GM18519 (cell line): ENCODE results near the gene KRTAP17-1.

Experiments used
- ATAC-seq: cut with Tn5 transposase; IDR thresholded peaks from one replicate; pipeline ENCODE4 v1.9.1; 2021; ENCODE audit warnings: mild to moderate bottlenecking, moderate library complexity; ENCODE audit not compliant: unreplicated experiment, low FRiP score

Gene KRTAP17-1

DNA sequence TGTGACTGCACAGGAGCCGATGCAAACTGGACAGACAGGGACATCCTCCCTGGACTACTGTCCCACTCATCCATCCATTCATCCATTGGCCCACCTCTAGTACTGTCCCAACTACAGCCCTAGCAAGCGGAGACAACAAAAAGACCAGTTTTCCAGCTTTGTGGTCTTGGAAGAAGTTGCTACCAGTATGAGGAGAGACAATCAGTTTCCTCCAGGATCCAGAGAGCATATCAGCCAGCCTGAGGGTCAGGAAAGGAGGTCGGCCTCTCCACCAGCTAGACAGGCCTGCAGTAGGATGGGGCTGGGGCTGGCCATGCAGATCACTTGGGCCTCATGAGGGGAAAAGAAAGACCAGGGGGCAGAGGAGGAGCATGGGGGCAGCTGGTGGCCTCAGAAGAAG, 18.3 kb upstream of the KRTAP17-1 start:
- ATAC-seq, result no peak

DNA sequence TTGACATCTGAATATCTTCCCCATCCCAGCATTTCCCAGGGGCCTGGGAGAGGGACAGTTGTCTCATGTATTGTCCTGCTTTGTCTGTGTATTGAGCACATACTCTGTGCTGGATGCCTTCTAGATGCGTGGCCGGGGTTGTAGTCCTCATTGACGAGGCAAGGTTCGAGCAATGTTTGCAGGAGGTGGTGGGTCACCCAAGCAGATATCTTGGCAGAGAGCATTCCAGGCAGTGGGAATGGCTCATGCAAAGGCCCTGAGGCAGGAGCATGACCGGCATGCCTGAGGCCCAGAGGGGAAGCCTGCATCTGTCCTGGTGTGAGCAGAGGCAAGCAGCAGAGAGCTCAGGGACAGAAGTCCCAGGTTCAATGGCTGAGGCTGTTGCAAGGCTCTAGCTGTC, 17.6 kb upstream of the KRTAP17-1 start:
- ATAC-seq, result no peak

DNA sequence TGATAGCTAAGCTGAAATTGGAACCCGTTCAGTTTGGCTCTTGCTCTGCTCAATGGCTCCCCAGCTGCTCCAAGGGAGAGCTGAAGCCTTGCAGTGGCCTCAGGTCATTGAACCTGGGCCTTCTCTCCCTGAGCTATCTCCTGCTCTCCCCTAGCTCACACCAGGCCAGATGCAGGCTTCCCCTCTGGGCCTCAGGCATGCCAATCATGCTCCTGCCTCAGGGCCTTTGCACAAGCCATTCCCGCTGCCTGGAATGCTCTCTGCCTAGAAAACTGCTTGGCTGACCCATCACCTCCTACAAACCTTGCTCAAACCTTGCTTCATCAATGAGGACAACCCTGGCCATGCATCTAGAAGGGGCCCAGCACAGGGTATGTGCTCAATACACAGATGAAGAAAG, 16.7 kb upstream of the KRTAP17-1 start:
- no peak for ATAC-seq

DNA sequence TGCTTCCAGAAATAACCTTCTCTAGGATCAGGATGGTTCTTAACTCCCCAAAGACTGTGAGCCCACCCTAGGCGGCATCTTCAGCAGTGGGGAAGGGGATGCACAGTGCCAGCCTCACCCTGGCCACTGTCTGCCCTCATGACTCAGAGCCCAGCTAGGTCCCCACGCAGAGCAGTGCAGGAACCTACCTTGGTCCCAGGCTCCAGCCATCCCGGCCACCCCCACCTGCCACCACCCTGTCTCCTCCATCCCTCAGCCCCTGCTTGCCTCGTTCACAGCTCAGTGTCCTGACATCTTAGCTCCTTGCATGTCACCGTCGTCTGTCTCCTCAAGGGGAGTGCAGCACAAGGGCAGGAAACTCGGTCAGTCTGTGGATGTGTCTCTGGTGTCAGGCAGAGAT, 16.1 kb upstream of the KRTAP17-1 start:
- no peak for ATAC-seq

DNA sequence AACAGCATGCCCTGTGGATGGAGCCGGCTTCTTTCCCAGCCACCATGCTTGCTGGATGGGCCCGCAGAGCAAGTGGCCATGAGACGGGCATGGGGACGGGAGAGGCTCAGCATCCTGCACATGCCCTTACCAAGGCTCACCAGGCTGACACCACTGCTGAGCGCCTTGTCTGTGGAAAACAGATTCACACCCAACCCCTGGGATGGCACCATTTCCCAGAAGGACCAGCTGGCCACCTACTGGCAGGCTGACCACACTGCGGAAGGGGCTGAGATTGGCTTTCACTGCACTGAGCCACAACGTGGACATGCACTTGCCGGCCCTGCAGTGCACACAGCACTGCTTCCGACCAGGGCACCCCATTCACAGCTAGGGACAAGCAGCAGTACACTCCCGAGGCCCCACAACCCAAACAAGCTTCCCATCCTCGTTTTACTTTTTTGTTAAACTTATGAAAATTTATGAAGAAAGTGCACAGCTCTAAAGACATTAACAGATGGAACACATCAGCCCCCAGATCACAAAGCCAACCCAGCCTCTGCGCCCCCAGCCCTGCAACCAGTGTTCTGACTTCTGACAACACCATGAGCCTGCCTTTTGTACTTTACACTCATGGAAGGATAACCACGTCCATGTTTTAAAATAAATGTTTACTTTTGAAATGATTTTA, 13.9 kb upstream of the KRTAP17-1 start:
- ATAC-seq, result no peak

DNA sequence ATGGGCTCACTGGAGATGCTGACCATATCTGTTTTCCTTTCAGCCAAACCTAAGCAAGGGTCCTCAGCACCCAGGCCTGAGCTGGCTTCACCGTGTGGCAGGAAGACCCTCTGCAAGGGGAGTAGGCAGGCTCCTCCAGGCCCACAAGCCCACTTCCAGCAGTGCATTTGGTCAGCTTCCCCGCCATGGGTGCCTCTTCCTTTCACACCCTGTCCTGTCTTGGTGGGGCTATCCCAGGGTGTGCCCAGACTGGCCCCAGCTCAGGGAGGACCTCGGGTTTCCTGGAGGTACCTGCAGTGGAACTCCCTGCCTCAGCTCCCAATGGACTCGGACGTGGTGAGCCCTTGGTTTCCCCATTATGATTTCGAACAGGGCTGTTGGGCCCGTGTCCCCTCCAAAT, 12.7 kb upstream of the KRTAP17-1 start:
- ATAC-seq, result no peak

DNA sequence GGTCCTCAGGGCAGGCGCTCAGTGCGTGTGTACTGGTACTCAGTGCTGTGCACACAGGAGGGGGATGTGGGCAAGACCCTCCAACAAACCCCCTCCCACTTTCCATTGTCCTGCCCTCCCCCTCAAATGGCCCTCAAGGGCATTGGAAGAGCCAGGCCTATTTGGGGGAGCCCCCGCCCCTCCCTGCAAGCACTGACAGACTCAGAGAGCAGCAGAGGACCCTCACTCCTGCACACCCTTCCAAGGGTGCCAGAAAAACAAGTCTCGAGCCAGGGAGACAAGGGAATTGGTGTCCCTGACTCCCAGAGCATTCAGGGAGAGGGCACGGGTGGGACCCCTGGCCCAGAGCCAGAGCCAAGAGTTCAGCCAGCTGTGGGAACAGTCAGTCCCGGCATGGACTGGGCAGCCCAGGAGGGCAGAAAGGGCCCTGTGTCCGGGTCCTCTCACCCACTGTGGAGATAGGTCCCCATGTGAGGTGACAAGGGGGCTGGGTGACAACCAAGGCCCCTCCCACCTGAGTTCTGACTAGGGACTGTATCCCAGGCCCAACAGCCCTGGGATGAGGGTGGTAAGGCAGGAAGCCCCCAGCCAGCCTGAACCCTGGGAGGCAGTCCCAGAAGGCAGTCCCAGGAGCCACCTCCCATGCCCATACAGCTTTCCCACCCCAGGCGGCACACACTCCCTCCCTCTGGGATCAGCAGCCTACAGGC, 12.1 kb upstream of the KRTAP17-1 start:
- no peak for ATAC-seq

DNA sequence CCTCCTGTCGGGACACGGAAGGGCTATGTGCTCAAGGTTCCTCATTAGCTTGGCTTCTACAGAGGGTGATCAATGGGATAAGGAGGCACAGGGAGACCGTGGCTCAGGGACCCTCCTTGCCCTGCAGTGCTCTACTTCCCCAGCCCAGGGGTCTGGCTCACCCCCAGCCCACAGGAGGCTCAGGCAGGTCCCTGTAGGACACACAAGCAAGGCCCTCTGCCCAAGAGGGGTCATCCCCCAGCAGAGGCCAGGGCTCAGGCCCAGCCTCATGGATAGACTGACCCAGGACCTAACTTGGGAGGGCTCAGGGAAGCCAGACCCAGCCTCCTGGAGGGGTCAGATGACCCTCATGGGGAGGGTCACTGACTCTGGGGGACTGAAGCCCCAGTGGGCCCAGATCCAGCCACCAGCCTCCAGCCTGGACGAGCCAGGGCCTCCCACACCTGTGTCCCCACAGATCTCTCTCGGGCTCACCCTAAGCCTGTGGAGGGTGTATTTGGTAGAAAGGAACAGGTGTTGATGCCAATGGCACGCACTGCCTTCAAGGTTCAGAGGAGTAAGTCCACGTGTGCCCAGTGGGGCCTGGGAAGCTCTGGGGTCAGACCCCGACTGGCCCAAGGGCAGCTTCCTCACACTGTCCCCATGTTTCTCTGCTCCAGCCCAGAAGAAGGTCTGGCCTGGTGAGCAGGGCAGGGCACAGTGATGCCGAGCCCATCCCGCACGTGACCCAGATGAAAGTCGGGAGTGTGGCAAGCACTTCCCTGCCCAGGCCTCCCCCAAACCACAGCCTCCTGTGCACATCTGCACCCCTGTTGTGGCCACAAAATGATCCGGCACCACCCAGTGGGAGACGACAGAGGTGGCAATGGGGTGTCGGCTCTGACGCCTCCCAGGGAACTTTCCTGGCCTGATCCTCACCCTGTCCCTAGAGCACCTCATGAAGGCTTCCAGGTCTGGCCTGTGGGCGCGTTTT, 10.9 kb upstream of the KRTAP17-1 start:
- ATAC-seq, result no peak

DNA sequence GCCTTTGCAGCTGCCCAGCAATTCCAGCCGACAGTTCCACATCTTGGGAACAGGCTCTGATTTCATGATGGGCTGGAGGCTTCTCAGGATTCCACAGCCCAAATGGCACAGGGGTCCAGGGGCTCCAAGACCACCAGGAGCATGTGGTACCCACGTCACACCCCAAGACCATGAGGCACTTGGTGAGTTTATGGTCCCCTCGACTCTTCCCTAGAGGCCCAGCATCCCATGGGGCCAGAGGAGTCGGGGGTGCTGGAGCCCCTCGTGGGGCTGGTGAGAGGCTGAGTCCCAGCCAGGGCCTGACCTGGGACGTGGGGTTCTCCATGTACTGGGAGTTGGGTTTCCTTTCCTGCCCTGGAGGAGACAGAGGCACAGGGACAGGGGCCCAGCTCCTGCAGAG, 10.1 kb upstream of the KRTAP17-1 start:
- no peak for ATAC-seq

DNA sequence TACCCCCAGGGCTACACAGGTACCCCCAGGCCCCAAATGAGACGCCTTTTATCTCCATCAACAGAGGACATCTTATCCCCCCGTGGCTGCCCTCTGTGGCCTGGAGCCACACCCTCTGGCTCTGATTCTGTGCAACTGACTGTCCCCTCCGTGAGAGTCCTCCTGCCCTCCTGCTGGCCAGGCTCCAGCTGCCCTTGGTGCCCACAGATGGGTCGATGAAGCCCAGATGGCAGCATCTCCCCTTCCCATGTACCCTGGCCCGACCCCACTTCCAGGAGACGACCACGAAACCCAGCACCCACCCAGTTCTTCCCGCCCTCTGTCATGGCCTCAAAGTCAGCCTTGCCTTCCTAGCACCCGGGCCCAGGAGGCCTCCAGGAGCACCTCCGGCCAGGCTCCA, 9.6 kb upstream of the KRTAP17-1 start:
- no peak for ATAC-seq

DNA sequence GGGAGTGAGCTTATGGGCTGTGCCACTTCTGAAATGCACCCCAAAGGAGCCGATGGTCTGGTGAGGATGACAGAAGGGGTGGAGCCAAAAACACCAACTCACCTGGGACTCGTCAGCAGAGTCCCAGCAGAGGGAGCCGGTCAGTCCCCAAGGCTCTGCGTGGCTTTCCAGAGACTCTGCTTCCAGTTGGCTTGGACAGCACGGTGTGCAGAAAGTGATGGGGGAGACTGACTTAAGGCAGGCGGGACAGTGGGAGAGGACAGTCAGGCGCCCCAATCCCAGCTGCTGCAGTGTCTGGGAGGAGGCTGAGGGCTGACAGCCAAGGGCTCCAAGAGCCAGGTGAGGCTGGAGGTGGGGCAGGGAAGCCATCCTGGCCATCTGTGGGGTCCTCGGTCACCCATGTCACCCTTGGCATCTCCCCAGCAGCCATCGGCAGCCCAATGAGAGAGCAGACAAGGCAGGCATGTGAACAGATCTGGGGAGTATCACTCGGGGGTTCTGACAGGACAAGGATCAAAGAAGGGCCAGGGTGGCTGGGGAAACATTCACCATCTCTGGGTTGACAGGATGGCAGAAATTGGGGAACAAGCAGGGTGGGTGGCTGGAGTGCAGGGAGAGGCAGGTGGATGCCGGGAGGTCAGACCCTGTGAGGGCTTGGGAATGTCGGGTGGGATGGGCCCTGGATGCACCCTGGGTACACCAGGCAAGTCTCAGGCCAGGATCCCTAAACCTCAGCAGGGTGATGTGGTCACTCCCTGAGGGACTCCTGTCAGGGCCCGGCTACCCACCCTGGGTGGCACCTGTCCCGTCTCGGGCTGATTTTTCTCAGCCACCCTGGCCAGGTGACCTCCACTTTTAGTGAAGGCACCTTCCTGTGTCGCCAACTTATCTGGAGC, 8.9 kb upstream of the KRTAP17-1 start:
- ATAC-seq, result no peak

DNA sequence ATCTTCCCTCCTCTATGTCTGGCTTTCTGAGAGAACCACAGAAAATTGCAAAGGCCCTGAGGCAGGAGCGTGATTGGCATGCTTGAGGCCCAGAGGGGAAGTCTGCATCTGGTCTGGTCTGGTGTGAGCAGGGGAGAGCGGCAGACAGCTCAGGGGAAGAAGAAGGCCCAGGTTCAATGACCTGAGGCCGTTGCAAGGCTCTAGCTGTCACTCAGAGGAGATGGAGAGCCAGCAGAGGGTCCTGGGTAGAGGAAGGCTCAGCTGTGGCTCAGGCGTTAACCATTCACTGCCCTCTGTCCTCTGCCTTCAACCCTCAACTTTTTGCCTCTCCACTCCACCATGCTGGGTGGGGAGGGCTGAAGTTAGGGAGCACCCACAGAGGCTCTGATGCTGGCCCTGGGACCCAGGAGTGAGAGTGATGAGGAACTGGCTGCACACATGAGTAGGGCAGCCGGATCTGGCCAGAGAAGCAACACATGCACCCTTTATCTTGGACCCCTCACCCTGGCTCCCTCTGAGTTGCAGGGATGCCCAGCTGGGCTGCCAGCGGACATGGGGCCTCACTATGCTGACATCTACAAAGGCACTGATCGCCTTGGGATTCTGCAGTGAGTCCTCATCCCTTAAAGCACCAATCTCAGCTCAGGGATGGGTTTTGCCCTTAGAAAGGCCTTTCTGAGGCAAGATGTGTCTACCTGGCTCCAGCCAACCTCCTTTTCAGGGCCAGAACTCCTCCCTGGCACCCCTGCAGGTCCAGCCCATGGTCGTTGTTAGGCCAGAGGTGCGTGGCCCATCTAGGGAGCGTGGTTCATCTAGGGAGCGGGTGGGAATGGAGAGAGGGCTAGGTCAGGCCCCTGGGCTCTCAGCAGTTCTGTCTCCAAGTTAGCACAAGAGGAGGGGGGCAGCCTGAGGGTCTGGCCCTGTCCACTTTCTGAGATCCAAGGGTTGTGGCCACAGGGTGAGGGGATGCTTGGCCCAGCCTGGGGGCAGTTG, 7.7 kb upstream of the KRTAP17-1 start:
- no peak for ATAC-seq

DNA sequence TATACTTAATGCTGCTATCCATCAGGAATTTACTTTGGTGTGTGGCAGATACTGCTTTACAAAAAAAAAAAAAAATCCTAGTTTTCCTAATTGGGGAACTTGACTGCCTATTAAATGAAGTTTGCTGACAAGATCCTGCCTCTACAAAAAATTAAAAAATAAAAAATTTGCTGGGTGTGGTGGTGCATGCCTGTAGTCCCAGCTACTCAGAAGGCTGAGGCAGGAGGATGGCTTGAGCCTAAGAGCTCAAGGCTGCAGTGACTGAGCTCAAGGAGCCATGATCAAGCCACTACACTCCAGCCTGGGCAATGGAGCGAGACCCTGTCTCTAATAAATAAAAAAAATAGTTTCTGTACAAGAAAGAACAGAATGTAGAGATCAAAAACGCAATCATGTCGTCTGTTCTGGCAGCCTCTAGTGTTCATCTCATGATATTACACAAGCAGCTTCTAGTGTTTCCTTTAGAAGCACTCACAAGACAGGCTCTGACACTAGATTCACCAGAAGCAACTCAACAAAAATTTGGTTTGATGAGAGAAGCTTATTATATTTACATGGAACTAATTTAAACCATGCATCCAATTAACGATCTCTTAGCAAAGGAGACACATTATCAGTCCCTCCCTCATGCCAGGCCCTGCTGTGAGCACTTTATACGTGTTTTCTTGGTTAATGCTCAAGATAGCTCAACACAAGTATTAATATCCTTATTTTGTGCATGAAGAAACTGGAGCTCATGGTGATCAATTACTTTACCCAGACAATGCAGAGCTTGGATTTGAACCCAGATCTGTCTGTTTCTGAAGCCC, 6.8 kb upstream of the KRTAP17-1 start:
- ATAC-seq, result no peak

DNA sequence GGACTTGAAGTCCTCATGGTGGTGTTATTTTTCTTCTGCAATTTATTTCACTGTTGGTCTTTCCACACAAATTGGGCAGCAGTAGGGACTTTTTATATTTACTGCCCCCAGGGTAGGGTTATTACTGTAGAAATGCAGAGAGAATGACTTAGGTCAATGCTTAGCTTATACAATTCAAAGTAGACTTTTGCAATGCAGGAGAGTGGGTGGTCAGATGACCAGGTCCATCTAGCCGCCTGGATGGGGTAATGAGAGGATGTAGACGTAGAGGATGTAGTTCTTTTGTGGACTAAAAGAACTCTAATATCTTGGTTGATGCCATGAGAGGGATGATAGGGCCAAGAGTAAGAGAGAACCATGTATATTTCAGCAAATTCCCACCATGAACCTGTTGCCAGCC, 2.7 kb upstream of the KRTAP17-1 start:
- ATAC-seq, result no peak

DNA sequence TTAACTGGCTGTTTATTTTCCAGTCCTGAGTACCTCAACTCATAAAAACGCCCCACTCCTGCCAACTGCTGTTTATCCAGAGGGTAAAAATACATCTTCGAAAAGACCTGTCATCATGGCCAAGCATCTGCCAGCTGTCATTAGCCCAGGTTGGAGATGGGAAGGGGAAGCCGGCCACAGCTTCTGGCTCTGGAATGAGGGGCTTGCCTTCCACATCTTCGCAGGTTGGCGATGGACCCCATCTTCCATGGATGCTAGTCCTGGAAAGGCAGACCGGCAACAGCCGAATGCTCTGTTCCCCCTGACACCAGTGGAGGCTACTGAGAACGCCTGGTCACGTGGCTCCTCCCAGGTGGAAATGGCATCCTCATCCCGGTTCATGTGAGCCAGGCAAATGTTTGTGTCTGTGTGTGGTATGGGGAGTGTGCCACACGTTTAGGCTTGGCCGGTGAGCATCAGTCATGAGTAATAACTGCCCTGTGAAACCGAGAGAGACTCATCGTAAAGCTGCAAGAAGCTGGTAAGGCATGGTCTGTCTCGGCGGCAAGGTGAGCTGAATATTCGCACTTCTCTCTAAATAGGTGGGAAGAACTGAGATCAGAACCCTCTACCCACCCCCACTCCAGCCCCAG, 420 bp upstream of the KRTAP17-1 start:
- ATAC-seq, result no peak

DNA sequence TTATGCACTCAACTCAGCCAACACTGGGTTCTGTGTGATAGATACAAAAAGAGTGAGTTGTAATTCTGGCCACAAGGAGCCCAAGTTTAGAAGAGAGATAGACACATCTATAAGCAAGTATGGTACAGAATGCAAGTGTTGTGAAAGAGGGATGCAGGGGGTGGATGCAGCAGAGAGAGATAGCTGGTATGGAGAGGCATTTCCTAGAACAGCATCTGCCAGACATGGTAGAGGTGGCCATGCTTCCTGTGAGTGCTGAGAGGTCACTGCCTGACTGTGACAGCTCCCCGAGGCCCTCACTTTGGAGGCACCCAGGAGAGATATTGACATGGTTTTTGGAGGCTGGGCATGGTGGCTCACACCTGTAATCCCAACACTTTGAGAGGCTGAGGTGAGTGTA, 4.4 kb downstream of the KRTAP17-1 start:
- no peak for ATAC-seq

DNA sequence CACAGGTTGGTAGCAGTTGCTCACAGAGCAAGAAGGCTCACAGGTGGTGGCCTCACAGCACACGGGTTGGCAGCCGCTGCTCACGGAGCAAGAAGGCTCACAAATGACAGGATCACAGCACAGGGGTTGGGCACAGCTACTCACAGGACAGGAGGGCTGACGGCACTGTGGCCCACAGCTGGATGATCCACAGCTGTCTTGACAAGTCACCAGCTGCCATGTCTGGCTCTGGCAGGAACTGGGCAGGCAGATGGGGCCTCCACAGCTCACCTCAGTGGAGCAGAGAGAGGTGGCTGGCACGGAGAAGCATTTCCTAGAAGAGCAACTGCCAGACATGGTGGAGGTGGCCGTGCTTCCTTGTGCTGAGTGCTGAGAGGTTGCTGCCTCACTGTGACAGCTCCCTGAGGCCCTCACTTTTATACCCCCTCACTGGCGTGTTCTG, 6.6 kb downstream of the KRTAP17-1 start, which contains the start of gene KRTAP16-1:
TSS of gene KRTAP16-1 (minus strand) at position 392 of the 442 bp plus-strand sequence. CDS start at position 336, 56 bp downstream.
- ATAC-seq, result no peak
